DOHH2 (cell line): ENCODE measurements around the gene TRIM54.
"Not testable (repeated sequence)": the region's sequence is repeated elsewhere in the genome, so short reads cannot be mapped to it uniquely, and the experiment has no call there.

Experiments used
- EZH2phosphoT487 ChIP-seq: fragments of 200-600 bp; sonication (generic); IDR thresholded peaks from 2 replicates; pipeline ENCODE4 v1.6.1; 2017; ENCODE audit warnings: borderline replicate concordance, mild to moderate bottlenecking, antibody characterized with exemption, low read length, moderate library complexity, mixed read lengths
- TF ChIP-seq, protein P1 (sequence below): fragments of 200-600 bp; sonication (generic); IDR thresholded peaks from one replicate; pipeline ENCODE4 v1.5.1; 2014; ENCODE audit warnings: antibody characterized with exemption, mild to moderate bottlenecking, low read depth, low read length; ENCODE audit not compliant: poor library complexity, severe bottlenecking

DNA sequence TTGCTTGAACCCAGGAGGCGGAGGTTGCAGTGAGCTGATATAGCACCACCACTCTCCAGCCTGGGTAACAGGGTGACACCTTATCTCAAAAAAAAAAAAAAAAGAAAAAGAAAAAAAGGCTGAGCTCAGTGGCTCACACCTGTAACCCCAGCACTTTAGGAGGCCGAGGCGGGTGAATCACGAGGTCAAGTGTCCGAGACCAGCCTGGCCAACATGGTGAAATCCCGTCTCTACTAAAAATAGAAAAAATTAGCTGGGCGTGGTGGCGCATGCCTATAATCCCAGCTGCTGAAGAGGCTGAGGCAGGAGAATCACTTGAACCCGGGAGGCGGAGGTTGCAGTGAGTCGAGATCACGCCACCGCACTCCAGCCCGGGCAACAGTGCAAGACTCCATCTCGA, 37.6 kb downstream of the TRIM54 start:
- TF ChIP-seq, protein P1, sequence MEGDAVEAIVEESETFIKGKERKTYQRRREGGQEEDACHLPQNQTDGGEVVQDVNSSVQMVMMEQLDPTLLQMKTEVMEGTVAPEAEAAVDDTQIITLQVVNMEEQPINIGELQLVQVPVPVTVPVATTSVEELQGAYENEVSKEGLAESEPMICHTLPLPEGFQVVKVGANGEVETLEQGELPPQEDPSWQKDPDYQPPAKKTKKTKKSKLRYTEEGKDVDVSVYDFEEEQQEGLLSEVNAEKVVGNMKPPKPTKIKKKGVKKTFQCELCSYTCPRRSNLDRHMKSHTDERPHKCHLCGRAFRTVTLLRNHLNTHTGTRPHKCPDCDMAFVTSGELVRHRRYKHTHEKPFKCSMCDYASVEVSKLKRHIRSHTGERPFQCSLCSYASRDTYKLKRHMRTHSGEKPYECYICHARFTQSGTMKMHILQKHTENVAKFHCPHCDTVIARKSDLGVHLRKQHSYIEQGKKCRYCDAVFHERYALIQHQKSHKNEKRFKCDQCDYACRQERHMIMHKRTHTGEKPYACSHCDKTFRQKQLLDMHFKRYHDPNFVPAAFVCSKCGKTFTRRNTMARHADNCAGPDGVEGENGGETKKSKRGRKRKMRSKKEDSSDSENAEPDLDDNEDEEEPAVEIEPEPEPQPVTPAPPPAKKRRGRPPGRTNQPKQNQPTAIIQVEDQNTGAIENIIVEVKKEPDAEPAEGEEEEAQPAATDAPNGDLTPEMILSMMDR, result not testable (repeated sequence)
- TF ChIP-seq EZH2phosphoT487, result not testable (repeated sequence)
